Hepatocyte (in vitro differentiated cells): Measurements from ENCODE around the gene GRIK2. TPM values are rescaled to one million over a fixed set of nuclear protein-coding genes. Genes with fewer than 3 reads are reported as not detected.
"Not testable (repeated sequence)": the region's sequence is repeated elsewhere in the genome, so short reads cannot be mapped to it uniquely, and the experiment has no call there.

Experiments used
- DNase-seq: peaks from one replicate; pipeline ENCODE4 v3.0.0-alpha.2; 2016; ENCODE audit warnings: low spot score
- H2AFZ ChIP-seq: fragments of 200-600 bp; sonication (generic); 2 replicates; pipeline ENCODE4 v1.6.0; 2016; ENCODE audit warnings: antibody characterized with exemption, mild to moderate bottlenecking
- H3K27ac ChIP-seq: fragments of 200-600 bp; sonication (generic); 2 replicates; pipeline ENCODE4 v1.5.1; 2016; ENCODE audit warnings: mild to moderate bottlenecking
- H3K27me3 ChIP-seq: fragments of 200-600 bp; sonication (generic); 2 replicates; pipeline ENCODE4 v1.6.1; 2016
- H3K36me3 ChIP-seq: fragments of 200-600 bp; sonication (generic); replicated peaks from 2 replicates; pipeline ENCODE4 v1.5.1; 2016; ENCODE audit warnings: low read depth; ENCODE audit not compliant: insufficient read depth
- H3K4me1 ChIP-seq: fragments of 200-600 bp; sonication (generic); 2 replicates; pipeline ENCODE4 v1.5.1; 2016; ENCODE audit warnings: mild to moderate bottlenecking, moderate library complexity; ENCODE audit not compliant: insufficient read depth
- H3K4me2 ChIP-seq: fragments of 200-600 bp; sonication (generic); 2 replicates; pipeline ENCODE4 v1.6.0; 2016
- H3K4me3 ChIP-seq: fragments of 200-600 bp; sonication (generic); 2 replicates; pipeline ENCODE4 v1.5.1; 2016; ENCODE audit warnings: mild to moderate bottlenecking
- H3K79me2 ChIP-seq: fragments of 200-600 bp; sonication (generic); 2 replicates; pipeline ENCODE4 v1.6.0; 2017; ENCODE audit warnings: mild to moderate bottlenecking
- H3K9me2 ChIP-seq: fragments of 200-600 bp; sonication (generic); replicated peaks from 2 replicates; pipeline ENCODE4 v1.6.0; 2017; ENCODE audit warnings: mild to moderate bottlenecking; ENCODE audit not compliant: insufficient read depth
- H3K9me3 ChIP-seq: fragments of 200-600 bp; sonication (generic); 2 replicates; pipeline ENCODE4 v1.5.1; 2016; ENCODE audit warnings: low read depth, mild to moderate bottlenecking
- H4K20me1 ChIP-seq: fragments of 200-600 bp; sonication (generic); 2 replicates; pipeline ENCODE4 v1.6.0; 2016; ENCODE audit warnings: mild to moderate bottlenecking; ENCODE audit not compliant: insufficient read depth, poor library complexity, severe bottlenecking
- EZH2 ChIP-seq: fragments of 200-600 bp; sonication (generic); IDR thresholded peaks from 2 replicates; pipeline ENCODE4 v1.6.1; 2016; ENCODE audit warnings: antibody characterized with exemption, mild to moderate bottlenecking, borderline replicate concordance
- EZH2phosphoT487 ChIP-seq: fragments of 200-600 bp; sonication (generic); IDR thresholded peaks from one replicate; pipeline ENCODE4 v1.6.1; 2018; ENCODE audit warnings: antibody characterized with exemption, mild to moderate bottlenecking, low read depth, moderate library complexity; ENCODE audit not compliant: unreplicated experiment, severe bottlenecking
- WGBS: methylation state at CpG from one replicate; pipeline ENCODE4 v1.1.6; 2016; ENCODE audit warnings: low lambda C conversion rate; ENCODE audit errors: missing lambda C conversion rate; 5-methylcytosine and 5-hydroxymethylcytosine counted together
- polyA plus RNA-seq: library from polyadenylated mRNA; unstranded; fragments of >200 nt; fragmentation: Nextera tagmentation; extraction: Ambion mirVana; gene quantifications from 2 replicates; pipeline ENCODE4 v1.2.1, GENCODE V29; 2016
- total RNA-seq: library from RNA; depleted of rRNA; stranded (reverse); fragments of >200 nt; gene quantifications from 2 replicates; pipeline ENCODE4 v1.2.3, GENCODE V29; 2014
- TF ChIP-seq, protein P1 (sequence below): fragments of 200-600 bp; sonication (generic); IDR thresholded peaks from 2 replicates; pipeline ENCODE4 v1.5.1; 2016; ENCODE audit warnings: antibody characterized with exemption, mild to moderate bottlenecking; ENCODE audit not compliant: poor library complexity

The GRIK2 gene
- total RNA-seq (5.1 and 6.2 TPM in 2 replicates), polyA plus RNA-seq (1.6 and 5.8 TPM in 2 replicates)

DNA sequence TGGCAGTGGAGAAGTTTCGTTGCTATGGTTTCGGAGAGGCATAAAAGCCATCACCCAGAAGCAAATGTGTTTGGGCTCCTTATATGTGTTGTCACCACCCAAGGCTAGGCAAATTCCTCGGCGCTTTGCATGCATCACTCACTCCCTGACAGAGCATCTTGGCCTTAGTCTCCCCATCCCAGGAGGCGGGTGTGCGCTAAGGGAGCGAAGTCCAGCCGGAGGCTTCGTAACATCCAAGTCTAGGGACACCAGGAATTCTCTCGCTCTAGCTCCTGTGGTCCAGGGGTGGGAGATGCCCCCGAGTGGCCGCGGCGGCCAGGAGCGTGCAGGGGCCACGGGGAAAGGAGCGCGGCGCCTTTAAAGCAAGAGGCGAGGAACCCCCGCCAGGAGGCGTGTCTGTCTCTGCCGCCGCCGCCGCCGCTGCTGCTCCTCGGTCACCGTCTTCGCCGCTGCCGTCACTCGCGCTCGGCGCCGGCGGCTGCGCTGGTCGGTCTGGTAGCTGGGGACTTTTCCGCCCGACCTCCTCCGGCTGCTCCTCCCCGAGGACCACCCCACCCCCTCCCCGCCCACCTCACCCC lies at the start of gene GRIK2:
TSS of gene GRIK2 (plus strand) at position 458 of the 578 bp plus-strand sequence.
- peak within 1 kb of the TSS; percentile 96 for H3K4me2 ChIP-seq
- peaks cover 2% of the 10 kb centered on the region for H3K4me1 ChIP-seq
- under 1% methylated on average over 33 of the region's 45 CpGs for WGBS
- peak; percentile 75 for DNase-seq
- H3K9me3 ChIP-seq, result no peaks in the 10 kb centered on the region
- no peak within 1 kb of the TSS for H3K27ac ChIP-seq
- H3K9me2 ChIP-seq, result no peaks in the 10 kb centered on the region
- H3K36me3 ChIP-seq, result no peaks in the 10 kb centered on the region
- H3K79me2 ChIP-seq, result no peaks in the 10 kb centered on the region
- no peak for TF ChIP-seq EZH2
- TF ChIP-seq, protein P1, sequence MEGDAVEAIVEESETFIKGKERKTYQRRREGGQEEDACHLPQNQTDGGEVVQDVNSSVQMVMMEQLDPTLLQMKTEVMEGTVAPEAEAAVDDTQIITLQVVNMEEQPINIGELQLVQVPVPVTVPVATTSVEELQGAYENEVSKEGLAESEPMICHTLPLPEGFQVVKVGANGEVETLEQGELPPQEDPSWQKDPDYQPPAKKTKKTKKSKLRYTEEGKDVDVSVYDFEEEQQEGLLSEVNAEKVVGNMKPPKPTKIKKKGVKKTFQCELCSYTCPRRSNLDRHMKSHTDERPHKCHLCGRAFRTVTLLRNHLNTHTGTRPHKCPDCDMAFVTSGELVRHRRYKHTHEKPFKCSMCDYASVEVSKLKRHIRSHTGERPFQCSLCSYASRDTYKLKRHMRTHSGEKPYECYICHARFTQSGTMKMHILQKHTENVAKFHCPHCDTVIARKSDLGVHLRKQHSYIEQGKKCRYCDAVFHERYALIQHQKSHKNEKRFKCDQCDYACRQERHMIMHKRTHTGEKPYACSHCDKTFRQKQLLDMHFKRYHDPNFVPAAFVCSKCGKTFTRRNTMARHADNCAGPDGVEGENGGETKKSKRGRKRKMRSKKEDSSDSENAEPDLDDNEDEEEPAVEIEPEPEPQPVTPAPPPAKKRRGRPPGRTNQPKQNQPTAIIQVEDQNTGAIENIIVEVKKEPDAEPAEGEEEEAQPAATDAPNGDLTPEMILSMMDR, result peak; percentile 38
- H4K20me1 ChIP-seq, result no peaks in the 10 kb centered on the region
- peak within 1 kb of the TSS; percentile 88 for H3K4me3 ChIP-seq
- peak within 1 kb of the TSS; percentile 73 for H2AFZ ChIP-seq
- H3K27me3 ChIP-seq, result peaks cover 62% of the 10 kb centered on the region

DNA sequence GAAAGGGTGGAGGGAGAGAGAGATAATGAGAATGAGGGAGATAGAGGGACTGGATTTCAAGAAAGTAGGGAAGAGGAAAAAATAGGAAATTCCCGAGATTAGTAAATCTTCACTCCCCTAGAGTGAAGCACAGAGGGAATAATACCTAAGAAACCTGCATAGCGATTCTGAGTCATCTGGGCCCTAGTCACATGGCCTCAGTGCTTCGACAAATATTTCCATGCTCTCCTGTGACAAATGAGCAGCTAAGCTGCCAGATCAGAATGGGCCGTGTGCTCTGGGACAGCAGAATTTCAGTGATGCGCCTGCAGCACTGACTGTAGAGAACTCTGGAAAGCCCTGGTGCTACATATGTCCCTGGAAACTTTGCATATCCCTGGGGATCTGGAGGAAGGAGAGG lies 48.6 kb upstream of the GRIK2 start:
- H4K20me1 ChIP-seq, result no peaks in the 10 kb centered on the region
- no peak overlapping the region for H2AFZ ChIP-seq
- H3K27ac ChIP-seq, result no peak overlapping the region
- no peaks in the 10 kb centered on the region for H3K27me3 ChIP-seq
- no peaks in the 10 kb centered on the region for H3K4me1 ChIP-seq
- 56% methylated on average over 5 of the region's 5 CpGs for WGBS
- H3K4me3 ChIP-seq, result no peak overlapping the region
- H3K79me2 ChIP-seq, result no peaks in the 10 kb centered on the region
- TF ChIP-seq, protein P1, result no peak
- TF ChIP-seq EZH2phosphoT487 (no peak), EZH2 (no peak)
- no peaks in the 10 kb centered on the region for H3K36me3 ChIP-seq
- no peaks in the 10 kb centered on the region for H3K9me2 ChIP-seq
- H3K4me2 ChIP-seq, result no peak overlapping the region
- no peak for DNase-seq
- H3K9me3 ChIP-seq, result no peaks in the 10 kb centered on the region

DNA sequence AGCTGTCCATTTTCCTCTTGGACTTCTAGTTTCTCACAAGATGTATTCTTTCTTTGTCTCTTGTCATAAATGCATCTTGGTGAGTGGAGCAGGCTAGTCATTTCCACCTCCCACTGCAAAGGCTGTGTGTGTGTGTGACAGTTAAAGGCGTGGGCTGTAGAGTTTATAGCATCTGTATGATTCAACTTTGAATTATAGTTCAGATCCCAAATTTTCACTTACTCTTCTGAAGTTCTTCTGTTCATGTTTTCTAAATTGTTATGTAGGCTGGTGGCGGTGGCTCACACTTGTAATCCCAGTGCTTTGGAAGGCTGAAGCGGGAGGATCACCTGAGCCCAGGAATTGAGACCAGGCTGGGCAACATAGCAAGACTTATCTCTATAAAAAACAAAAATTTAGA lies 44.7 kb upstream of the GRIK2 start:
- Histone ChIP-seq H2AFZ (no peak overlapping the region), H3K9me2 (no peaks in the 10 kb centered on the region), H3K27me3 (no peaks in the 10 kb centered on the region), H3K4me3 (no peak overlapping the region), H3K36me3 (no peaks in the 10 kb centered on the region), H3K79me2 (no peaks in the 10 kb centered on the region), H4K20me1 (no peaks in the 10 kb centered on the region), H3K4me1 (no peaks in the 10 kb centered on the region), H3K27ac (no peak overlapping the region), H3K9me3 (no peaks in the 10 kb centered on the region), H3K4me2 (no peak overlapping the region)
- TF ChIP-seq EZH2 (no peak), EZH2phosphoT487 (no peak)
- TF ChIP-seq, protein P1, result no peak
- DNase-seq, result no peak
- 96% methylated on average over 3 of the region's 3 CpGs for WGBS

DNA sequence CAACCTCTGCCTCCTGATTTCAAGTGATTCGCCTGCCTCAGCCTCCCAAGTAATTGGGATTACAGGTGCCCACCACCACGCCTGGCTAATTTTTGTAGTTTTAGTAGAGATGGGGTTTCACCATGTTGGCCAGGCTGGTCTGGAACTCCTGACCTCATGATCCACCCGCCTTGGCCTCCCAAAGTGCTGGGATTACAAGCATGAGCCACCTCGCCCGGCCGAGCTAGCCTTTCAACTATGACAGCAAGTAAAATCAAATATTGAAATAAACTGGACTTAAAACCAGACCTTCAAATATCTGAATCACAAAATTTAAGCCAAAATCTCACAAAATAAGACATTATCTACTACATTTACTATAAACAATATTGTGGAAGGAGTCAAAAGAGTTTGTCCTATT lies 42.9 kb upstream of the GRIK2 start:
- H3K9me3 ChIP-seq, H2AFZ ChIP-seq, H3K9me2 ChIP-seq, H3K27me3 ChIP-seq, H3K4me2 ChIP-seq, H3K4me3 ChIP-seq, DNase-seq, H3K79me2 ChIP-seq, H3K4me1 ChIP-seq, H4K20me1 ChIP-seq, H3K27ac ChIP-seq, H3K36me3 ChIP-seq: not testable (repeated sequence)
- 96% methylated on average over 6 of the region's 6 CpGs for WGBS
